MCF 10A (cell line): Measurements from ENCODE around the gene MYL6B. TPM values are rescaled to one million over a fixed set of nuclear protein-coding genes. Genes with fewer than 3 reads are reported as not detected.

Source experiments
- BruUV-seq: library from RNA; stranded (reverse); fragments of 400-500 nt; replicated peaks from 2 replicates; lab custom pipeline; 2021; lab: Mats Ljungman, UMichigan
- CTCF ChIA-PET: fragments of 300-600 bp; sonication (Branson Sonifier 250); formaldehyde crosslinking; extraction: SDS; loops from one replicate; lab custom pipeline; 2021; ENCODE audit warnings: antibody characterized with exemption, inconsistent platforms; lab: Yijun Ruan, JAX
- POLR2A ChIA-PET: fragments of 300-600, 350-650 bp; sonication (Branson Sonifier 250); formaldehyde crosslinking; extraction: SDS; loops from one replicate; lab custom pipeline; 2020; ENCODE audit warnings: antibody characterized with exemption, inconsistent platforms; lab: Yijun Ruan, JAX
- DNase-seq: peaks from one replicate; pipeline ENCODE4 v3.0.0-alpha.2; 2018; ENCODE audit not compliant: unreplicated experiment
- H3K27ac Mint-ChIP-seq: one replicate; pipeline ENCODE4 v1.8.0; 2022; ENCODE audit warnings: mild to moderate bottlenecking, low read depth, mixed read lengths; ENCODE audit not compliant: unreplicated experiment
- H3K27me3 Mint-ChIP-seq: one replicate; pipeline ENCODE4 v1.8.0; 2022; ENCODE audit warnings: mixed read lengths; ENCODE audit not compliant: insufficient read depth, unreplicated experiment
- H3K36me3 Mint-ChIP-seq: one replicate; pipeline ENCODE4 v1.8.0; 2022; ENCODE audit warnings: mild to moderate bottlenecking, moderate library complexity, mixed read lengths; ENCODE audit not compliant: insufficient read depth, unreplicated experiment
- H3K4me1 Mint-ChIP-seq: one replicate; pipeline ENCODE4 v1.8.0; 2022; ENCODE audit warnings: mixed read lengths; ENCODE audit not compliant: insufficient read depth, unreplicated experiment
- H3K4me3 Mint-ChIP-seq: one replicate; pipeline ENCODE4 v1.8.0; 2022; ENCODE audit warnings: mild to moderate bottlenecking, moderate library complexity, mixed read lengths; ENCODE audit not compliant: unreplicated experiment
- H3K9me3 Mint-ChIP-seq: one replicate; pipeline ENCODE4 v1.8.0; 2022; ENCODE audit warnings: mixed read lengths; ENCODE audit not compliant: unreplicated experiment
- CTCF ChIP-seq: fragments of 200-600 bp; IDR thresholded peaks from one replicate; pipeline ENCODE4 v1.8.0; 2022; ENCODE audit warnings: antibody characterized with exemption, mild to moderate bottlenecking; ENCODE audit not compliant: unreplicated experiment
- intact Hi-C: fragments of 100-400 bp; cut with micrococcal nuclease; formaldehyde crosslinking; loops from 2 replicates; pipeline ENCODE4 v1.14.1; 2022
- total RNA-seq: library from RNA; stranded (reverse); gene quantifications from 2 replicates; pipeline ENCODE4 v1.2.3, GENCODE V29; 2022

Gene MYL6B
- total RNA-seq, 1 experiment from 2014 or later, result 46.0 TPM

DNA sequence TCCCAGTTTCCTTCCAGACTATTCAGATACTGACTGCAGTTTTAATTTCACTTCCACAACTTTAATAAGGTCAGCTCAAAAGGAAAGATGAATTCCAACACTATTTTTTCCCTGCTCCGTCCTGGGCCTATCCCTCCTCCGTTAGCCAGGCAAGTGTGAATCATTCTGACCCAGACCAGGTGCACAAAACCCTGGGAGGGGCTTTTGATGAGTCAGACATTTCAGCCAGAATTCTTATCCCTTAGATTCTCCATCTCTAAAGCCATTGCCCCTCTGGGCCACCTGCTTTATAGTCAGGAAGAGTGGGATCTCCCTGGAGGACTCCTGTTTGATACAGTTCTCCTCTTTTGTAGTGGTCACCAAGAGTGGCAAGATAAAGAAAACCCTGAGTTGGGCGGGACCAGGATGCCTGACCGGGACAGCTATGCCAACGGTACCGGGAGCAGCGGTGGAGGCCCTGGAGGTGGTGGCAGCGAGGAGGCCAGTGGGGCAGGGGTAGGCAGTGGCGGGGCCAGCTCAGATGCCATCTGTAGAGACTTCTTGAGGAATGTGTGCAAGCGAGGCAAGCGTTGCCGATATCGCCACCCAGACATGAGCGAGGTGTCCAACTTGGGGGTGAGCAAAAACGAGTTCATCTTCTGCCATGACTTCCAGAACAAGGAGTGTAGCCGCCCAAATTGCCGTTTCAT lies 32.1 kb upstream of the MYL6B start:
- BruUV-seq, result no TSS peak
- H3K27me3 Mint-ChIP-seq, result no peaks in the 10 kb centered on the region
- peaks cover 33% of the 10 kb centered on the region for H3K36me3 Mint-ChIP-seq
- peak overlapping the region; percentile 95 for H3K4me3 Mint-ChIP-seq
- peak; percentile 51 for DNase-seq
- H3K4me1 Mint-ChIP-seq, result peaks cover 12% of the 10 kb centered on the region
- POLR2A ChIA-PET, result interaction anchor here (0.6 to 6.7 kb wide), 16 partner anchors 8 to 303 kb away, joined by 3 to 249 read pairs (median 10); partner anchors contain the start of genes ANKRD52, ERBB3, ESYT1 and MYL6
- no peaks in the 10 kb centered on the region for H3K9me3 Mint-ChIP-seq
- peak overlapping the region; percentile 100 for H3K27ac Mint-ChIP-seq
- intact Hi-C loops, result no loop called here
- TF ChIP-seq CTCF, result no peak
- CTCF ChIA-PET, result interaction anchor here (0.6 to 3.8 kb wide), 30 partner anchors 8 to 1681 kb away, joined by 3 to 57 read pairs (median 4); partner anchors contain the start of genes ANKRD52, ESYT1, MYL6 and RNF41

DNA sequence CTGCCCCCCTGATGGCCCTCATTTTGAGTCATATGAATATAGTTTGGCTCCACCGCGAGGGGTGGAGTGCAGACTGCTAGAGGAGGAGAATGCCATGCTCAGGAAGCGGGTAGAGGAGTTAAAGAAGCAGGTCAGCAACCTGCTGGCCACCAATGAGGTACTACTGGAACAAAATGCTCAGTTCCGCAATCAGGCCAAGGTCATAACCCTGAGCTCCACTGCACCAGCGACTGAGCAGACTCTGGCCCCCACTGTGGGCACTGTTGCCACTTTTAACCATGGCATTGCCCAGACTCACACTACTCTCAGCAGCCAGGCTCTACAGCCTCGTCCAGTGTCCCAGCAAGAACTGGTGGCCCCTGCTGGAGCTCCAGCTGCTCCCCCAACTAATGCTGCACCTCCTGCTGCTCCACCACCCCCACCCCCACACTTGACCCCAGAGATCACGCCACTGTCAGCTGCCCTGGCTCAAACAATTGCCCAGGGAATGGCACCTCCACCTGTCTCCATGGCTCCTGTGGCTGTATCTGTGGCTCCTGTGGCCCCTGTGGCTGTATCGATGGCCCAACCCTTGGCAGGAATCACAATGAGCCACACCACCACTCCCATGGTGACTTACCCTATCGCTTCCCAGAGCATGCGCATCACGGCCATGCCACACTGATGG lies 31.1 kb upstream of the MYL6B start:
- H3K27me3 Mint-ChIP-seq, result no peaks in the 10 kb centered on the region
- TF ChIP-seq CTCF, result no peak
- intact Hi-C loops, result no loop called here
- CTCF ChIA-PET, result interaction anchor here (0.6 kb wide), 1 partner anchor 42 kb away, joined by 5 read pairs; no protein-coding TSS in a partner anchor
- H3K36me3 Mint-ChIP-seq, result peaks cover 32% of the 10 kb centered on the region
- no TSS peak for BruUV-seq
- no peak overlapping the region for H3K4me3 Mint-ChIP-seq
- DNase-seq, result no peak
- POLR2A ChIA-PET, result interaction anchor here (4.9 kb wide), 1 partner anchor 39 kb away, joined by 70 read pairs; the partner anchor contains the start of gene MYL6
- peaks cover 18% of the 10 kb centered on the region for H3K4me1 Mint-ChIP-seq
- H3K27ac Mint-ChIP-seq, result no peak overlapping the region
- no peaks in the 10 kb centered on the region for H3K9me3 Mint-ChIP-seq

- intact Hi-C loops, result no loop called here
- Mint-ChIP-seq H3K4me1 (peaks cover 31% of the 10 kb centered on the region), H3K27ac (no peak overlapping the region), H3K9me3 (no peaks in the 10 kb centered on the region), H3K4me3 (no peak overlapping the region), H3K27me3 (no peaks in the 10 kb centered on the region), H3K36me3 (peaks cover 24% of the 10 kb centered on the region)
- no TSS peak for BruUV-seq
- no peak for TF ChIP-seq CTCF
- DNase-seq, result no peak
- POLR2A ChIA-PET, result interaction anchor here (4.4 kb wide), 1 partner anchor 99 kb away, joined by 29 read pairs; the partner anchor contains the start of gene RNF41
- CTCF ChIA-PET, result interaction anchor here (0.5 to 2.0 kb wide), 7 partner anchors 66 to 1026 kb away, joined by 3 to 15 read pairs (median 4); partner anchors contain the start of gene SMARCC2
Measured at GRCh38 chr12:56122637-56123036, 29.8 kb upstream of the MYL6B start.

DNA sequence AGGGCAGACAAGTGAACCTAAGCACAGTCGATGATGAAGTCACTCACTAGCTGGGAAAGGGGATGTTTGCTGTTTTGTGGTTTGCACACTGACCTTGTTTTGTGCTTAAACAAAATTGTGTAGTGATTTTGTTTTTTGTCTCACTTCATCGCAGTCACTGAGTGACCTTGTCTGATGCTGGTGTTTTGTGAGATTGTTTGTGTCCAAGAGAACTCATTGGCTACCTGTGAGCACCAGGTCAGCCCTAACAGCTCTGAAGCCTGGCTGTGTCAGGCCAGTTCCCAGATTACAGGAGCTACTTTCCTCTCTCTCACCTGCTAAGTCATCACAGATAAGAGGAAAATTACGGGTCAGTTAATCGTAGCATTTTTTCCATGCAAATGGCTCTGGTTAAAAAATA lies 28.3 kb upstream of the MYL6B start:
- no TSS peak for BruUV-seq
- Mint-ChIP-seq H3K27ac (no peak overlapping the region), H3K9me3 (no peaks in the 10 kb centered on the region), H3K4me3 (no peak overlapping the region), H3K4me1 (peaks cover 26% of the 10 kb centered on the region), H3K36me3 (peaks cover 14% of the 10 kb centered on the region), H3K27me3 (no peaks in the 10 kb centered on the region)
- DNase-seq, result no peak
- ChIA-PET POLR2A (interaction anchor here (0.9 to 4.4 kb wide), 7 partner anchors 20 to 175 kb away, joined by 3 to 29 read pairs (median 4); partner anchors contain the start of genes MYL6, PA2G4, RNF41 and SMARCC2), CTCF (interaction anchor here (0.6 to 3.7 kb wide), 13 partner anchors 7 to 386 kb away, joined by 3 to 15 read pairs (median 5); partner anchors contain the start of genes ANKRD52, ERBB3, MYL6 and MYL6B)
- TF ChIP-seq CTCF, result no peak
- intact Hi-C loops, result no loop called here
